GM12891 (cell line): ENCODE measurements around the gene MTARC1.

ENCODE experiments used
- POLR2A ChIP-seq: IDR thresholded peaks from 2 replicates; pipeline ENCODE4 v1.6.1; 2011; ENCODE audit warnings: low read depth, low read length, control low read depth
- POLR2AphosphoS5 ChIP-seq: IDR thresholded peaks from 2 replicates; pipeline ENCODE4 v1.6.1; 2011; ENCODE audit warnings: low read depth, low read length, control low read depth

DNA sequence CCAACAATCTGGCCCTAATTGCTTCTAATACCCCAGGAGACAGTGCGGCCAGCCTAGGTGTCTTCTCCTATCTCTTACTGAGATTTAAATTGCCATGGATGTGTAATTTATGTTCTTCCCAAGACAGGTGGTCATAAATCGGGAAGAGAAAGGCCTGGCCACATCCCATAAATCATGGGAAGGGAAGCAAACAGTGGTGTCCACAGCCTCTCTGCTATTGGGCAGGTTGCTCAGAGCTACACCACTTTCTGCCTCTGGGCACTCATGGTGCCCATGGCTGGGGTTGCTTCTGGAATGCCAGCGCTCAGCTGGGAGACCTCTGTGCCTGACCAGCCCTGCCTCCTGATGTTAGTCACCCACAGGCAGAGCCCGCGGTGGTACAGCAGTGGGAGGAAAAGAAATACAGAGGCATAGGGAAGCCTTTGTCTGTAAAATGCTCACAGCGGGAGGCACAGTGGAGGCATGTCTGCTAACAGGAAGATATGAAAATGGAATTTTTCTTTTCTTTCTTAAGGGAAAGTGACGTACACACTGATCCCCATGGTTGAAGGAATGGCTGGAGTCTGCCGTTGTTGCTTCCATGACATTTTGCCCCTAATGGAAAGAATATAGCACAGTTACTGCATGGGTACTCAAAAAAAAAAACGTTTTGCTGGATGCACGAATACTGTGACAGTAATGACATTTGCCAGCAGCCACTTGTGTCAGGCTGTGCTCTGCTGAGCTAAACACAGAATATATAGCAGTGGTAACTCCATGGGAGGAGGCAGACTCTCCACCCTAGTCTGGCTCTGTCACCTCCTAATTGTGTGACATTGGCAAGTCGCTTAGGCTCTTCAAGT, 21.9 kb downstream of the MTARC1 start:
- TF ChIP-seq POLR2AphosphoS5, result no peak
- no peak for TF ChIP-seq POLR2A
